ENCODE data around the gene TAF8. TPM values are rescaled to one million over a fixed set of nuclear protein-coding genes. Genes with fewer than 3 reads are reported as not detected.

Gene TAF8
- total and polyA plus RNA-seq, 3 experiments from 2014 or later = 20.5 to 42.6 (median 41.7) TPM

DNA sequence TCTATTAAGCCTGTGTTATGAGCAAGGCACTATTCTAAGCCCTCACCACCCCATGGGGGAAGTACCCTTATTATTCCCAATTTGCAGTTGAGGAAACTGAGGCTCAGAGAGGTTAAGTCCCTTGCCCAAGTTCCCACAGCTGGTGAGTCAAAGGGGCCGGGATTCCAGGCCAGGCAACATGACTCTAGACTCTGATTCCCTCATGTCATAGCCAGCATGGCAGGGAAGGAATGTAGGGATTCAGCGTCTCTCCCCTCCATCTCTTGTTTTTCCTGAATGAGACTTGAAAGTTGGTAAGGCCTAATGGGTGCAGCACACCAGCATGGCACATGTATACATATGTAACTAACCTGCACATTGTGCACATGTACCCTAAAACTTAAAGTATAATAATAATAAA lies 85.4 kb downstream of the TAF8 start:
- Histone ChIP-seq H3K4me3 (ENCODE audit: low read length) (no peak overlapping the region), H3K27ac (ENCODE audit: low read depth, low read length) (no peak overlapping the region), H3K27me3 (ENCODE audit: insufficient read depth, low read length, poor library complexity, severe bottlenecking) (no peaks in the 10 kb centered on the region), H3K36me3 (ENCODE audit: insufficient read depth, low read length) (no peaks in the 10 kb centered on the region), H3K9me3 (ENCODE audit: low read length) (no peaks in the 10 kb centered on the region), H3K4me1 (ENCODE audit: insufficient read depth, low read length) (no peaks in the 10 kb centered on the region)
- Mint-ChIP-seq H3K9me3 (no peaks in the 10 kb centered on the region), H3K27me3 (peaks cover 2 to 9% of the 10 kb centered on the region in 2 donors), H3K36me3 (no peaks in the 10 kb centered on the region), H3K4me3 (no peak overlapping the region), H3K4me1 (peaks cover 3 to 8% (median 4%) of the 10 kb centered on the region in 3 donors), H3K27ac (no peak overlapping the region)
- ChIA-PET CTCF (no interaction called here), POLR2A (interaction anchor here (0.6 kb wide), 1 partner anchor 292 kb away, joined by 3 read pairs; no protein-coding TSS in a partner anchor)
- DNase-seq = no peak

DNA sequence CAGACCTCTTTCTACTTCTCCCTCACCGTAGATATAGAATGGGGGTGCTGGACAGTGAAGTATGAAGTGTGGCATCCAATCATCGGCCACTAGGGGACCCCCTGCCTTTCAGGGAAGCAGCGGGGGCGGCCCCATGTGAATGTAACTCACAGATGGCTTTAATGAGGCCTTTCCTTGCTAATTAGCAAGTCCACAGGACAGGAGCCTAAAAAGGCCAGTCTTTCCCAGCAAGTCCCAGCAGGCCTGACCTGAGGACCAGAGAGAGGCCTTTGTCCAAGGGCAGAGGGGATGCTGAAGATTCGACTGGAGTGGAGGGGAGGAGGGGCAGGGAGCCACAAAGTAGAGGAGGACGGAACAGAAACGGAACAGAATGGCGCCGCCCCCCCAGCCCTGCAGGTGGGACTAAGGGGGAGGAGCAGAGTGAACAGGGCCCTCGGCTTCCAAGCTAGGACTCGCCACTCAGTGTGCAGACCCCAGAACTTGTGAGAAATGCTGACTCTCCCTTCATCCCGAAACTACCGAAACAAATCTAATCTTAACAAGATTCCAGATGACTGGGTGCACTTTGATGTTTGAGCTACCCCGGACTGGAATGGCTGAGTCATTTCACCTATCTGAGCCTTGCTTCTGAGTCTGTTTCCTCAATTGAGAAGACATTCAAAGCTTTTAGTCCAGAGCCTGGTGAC lies 86.3 kb downstream of the TAF8 start:
- H3K27ac Mint-ChIP-seq = peak overlapping the region in 2 of 8 donors; percentile 15 to 55
- peaks cover 11 to 16% of the 10 kb centered on the region in 2 donors for H3K27me3 Mint-ChIP-seq
- no peaks in the 10 kb centered on the region for H3K9me3 ChIP-seq (ENCODE audit: low read length)
- ChIA-PET CTCF (interaction anchor here (1.1 kb wide), 1 partner anchor 32 kb away, joined by 6 read pairs; no protein-coding TSS in a partner anchor), POLR2A (interaction anchor here (0.6 kb wide), 1 partner anchor 293 kb away, joined by 3 read pairs; no protein-coding TSS in a partner anchor)
- H3K4me3 Mint-ChIP-seq = peak overlapping the region in 1 of 7 donors; percentile 43
- no peaks in the 10 kb centered on the region for H3K4me1 ChIP-seq (ENCODE audit: insufficient read depth, low read length)
- H3K4me3 ChIP-seq (ENCODE audit: low read length) = no peak overlapping the region
- H3K27me3 ChIP-seq (ENCODE audit: insufficient read depth, low read length, poor library complexity, severe bottlenecking) = no peaks in the 10 kb centered on the region
- no peaks in the 10 kb centered on the region for H3K36me3 Mint-ChIP-seq
- no peaks in the 10 kb centered on the region for H3K36me3 ChIP-seq (ENCODE audit: insufficient read depth, low read length)
- peaks cover 3 to 8% (median 4%) of the 10 kb centered on the region in 3 donors for H3K4me1 Mint-ChIP-seq
- H3K9me3 Mint-ChIP-seq = no peaks in the 10 kb centered on the region
- DNase-seq = peak in 1 of 5 donors; percentile 24
- H3K27ac ChIP-seq (ENCODE audit: low read depth, low read length) = peak overlapping the region; percentile 43

Other genes with a start within 250 kb of the TAF8 start
- 1 to 10 TPM; 5.0 to 5.2 TPM for gene USP49, start 155.1 kb upstream of the TAF8 start, total RNA-seq
- 0.59 TPM for gene USP49, start 155.1 kb upstream of the TAF8 start, polyA plus RNA-seq
- gene MED20, start 129.4 kb upstream of the TAF8 start, total RNA-seq = 10 to 100 TPM; 18.1 to 21.1 TPM
- gene MED20, start 129.4 kb upstream of the TAF8 start, polyA plus RNA-seq = 5.3 TPM
- 10 to 100 TPM; 80.5 to 84.4 TPM for gene BYSL, start 129.0 kb upstream of the TAF8 start, total RNA-seq
- gene BYSL, start 129.0 kb upstream of the TAF8 start, polyA plus RNA-seq = 5.9 TPM
- 100 to 1,000 TPM; 283 to 287 TPM for gene CCND3, start 108.7 kb upstream of the TAF8 start, total RNA-seq
- gene CCND3, start 108.7 kb upstream of the TAF8 start, polyA plus RNA-seq = 648 TPM
- under 1 TPM; 0.15 to 0.16 TPM for gene C6orf132, start 92.1 kb downstream of the TAF8 start, total RNA-seq
- gene C6orf132, start 92.1 kb downstream of the TAF8 start, polyA plus RNA-seq = not detected
- not detected for gene GUCA1A, start 122.8 kb downstream of the TAF8 start, total RNA-seq
- gene GUCA1A, start 122.8 kb downstream of the TAF8 start, polyA plus RNA-seq = not detected
- 1 to 10 TPM in 1 of 2 experiments, under 1 TPM in 1; 0.63 to 1.6 TPM for gene GUCA1B, start 144.4 kb downstream of the TAF8 start, total RNA-seq
- not detected for gene GUCA1B, start 144.4 kb downstream of the TAF8 start, polyA plus RNA-seq
- gene MRPS10, start 167.3 kb downstream of the TAF8 start, total RNA-seq = 10 to 100 TPM; 51.3 to 51.8 TPM
- 50.6 TPM for gene MRPS10, start 167.3 kb downstream of the TAF8 start, polyA plus RNA-seq

Measured in CD8-positive, alpha-beta memory T cell (primary cell).